IMR-90 (cell line): ENCODE data around the gene ADAMTSL1. TPM values are rescaled to one million over a fixed set of nuclear protein-coding genes. Genes with fewer than 3 reads are reported as not detected.
A peak's percentile ranks its signal among the peaks of the same experiment; 100 is the strongest.

Experiments
- ATAC-seq: fragments of 200-7000 bp; cut with Tn5 transposase; 2 replicates; pipeline ENCODE4 v1.9.1; 2020; ENCODE audit warnings: low read depth, mild to moderate bottlenecking, moderate library complexity
- BruUV-seq: library from RNA; stranded (reverse); fragments of 400-500 nt; replicated peaks from 2 replicates; lab custom pipeline; 2021; lab: Mats Ljungman, UMichigan
- CTCF ChIA-PET: fragments of 300-600 bp; formaldehyde crosslinking; extraction: SDS; loops from one replicate; lab custom pipeline; 2021; ENCODE audit warnings: antibody characterized with exemption; lab: Yijun Ruan, JAX
- POLR2A ChIA-PET: fragments of 300-600 bp; sonication (Branson Sonifier 250); formaldehyde crosslinking; loops from one replicate; lab custom pipeline; 2022; ENCODE audit warnings: antibody characterized with exemption; ENCODE audit not compliant: unreplicated experiment; lab: Charles Lee
- DNase-seq: peaks from one replicate; pipeline ENCODE4 v3.0.0; 2013
- H2AFZ ChIP-seq: replicated peaks from 2 replicates; pipeline ENCODE3; 2013; ENCODE audit warnings: low read length, mild to moderate bottlenecking; ENCODE audit not compliant: poor library complexity
- H2AK5ac ChIP-seq: 2 replicates; pipeline ENCODE4 v1.6.1; 2013; ENCODE audit warnings: low read depth, low read length, inconsistent platforms
- H2AK9ac ChIP-seq: replicated peaks from 2 replicates; pipeline ENCODE3; 2013; ENCODE audit warnings: mild to moderate bottlenecking, low read depth, low read length, moderate library complexity; ENCODE audit not compliant: poor library complexity
- H2BK120ac ChIP-seq: 2 replicates; pipeline ENCODE4 v1.6.1; 2013; ENCODE audit warnings: low read depth, low read length, inconsistent platforms
- H2BK15ac ChIP-seq: 3 replicates; pipeline ENCODE4 v1.6.1; 2013; ENCODE audit warnings: low read depth, low read length, inconsistent platforms
- H2BK20ac ChIP-seq: 2 replicates; pipeline ENCODE4 v1.6.1; 2013; ENCODE audit warnings: low read depth, mild to moderate bottlenecking, inconsistent platforms, low read length, moderate library complexity
- H2BK5ac ChIP-seq: 2 replicates; pipeline ENCODE4 v1.6.1; 2013; ENCODE audit warnings: mild to moderate bottlenecking, low read depth, low read length, inconsistent platforms; ENCODE audit not compliant: poor library complexity, severe bottlenecking
- H3K14ac ChIP-seq: replicated peaks from 2 replicates; pipeline ENCODE4 v1.6.1; 2013; ENCODE audit warnings: low read depth, low read length, inconsistent platforms
- H3K18ac ChIP-seq: 2 replicates; pipeline ENCODE4 v1.6.1; 2013; ENCODE audit warnings: low read depth, low read length, control low read depth
- H3K23ac ChIP-seq: 2 replicates; pipeline ENCODE4 v1.6.1; 2013; ENCODE audit warnings: low read depth, low read length, inconsistent platforms
- H3K27ac ChIP-seq: 2 replicates; pipeline ENCODE4 v1.5.1; 2013; ENCODE audit warnings: mild to moderate bottlenecking, control low read depth, low read length; ENCODE audit not compliant: insufficient read depth
- H3K27me3 ChIP-seq: 2 replicates; pipeline ENCODE4 v1.6.1; 2013; ENCODE audit warnings: low read length; ENCODE audit not compliant: control insufficient read depth, insufficient read depth
- H3K36me3 ChIP-seq: 2 replicates; pipeline ENCODE4 v1.6.1; 2013; ENCODE audit warnings: low read length, mixed read lengths; ENCODE audit not compliant: control insufficient read depth, insufficient read depth
- H3K4ac ChIP-seq: 2 replicates; pipeline ENCODE4 v1.6.1; 2013; ENCODE audit warnings: low read depth, low read length, inconsistent platforms
- H3K4me1 ChIP-seq: 2 replicates; pipeline ENCODE4 v1.6.1; 2013; ENCODE audit warnings: low read length, mixed read lengths; ENCODE audit not compliant: control insufficient read depth, insufficient read depth
- H3K4me2 ChIP-seq: 2 replicates; pipeline ENCODE4 v1.6.1; 2013; ENCODE audit warnings: low read depth, mild to moderate bottlenecking, control low read depth, low read length, moderate library complexity
- H3K4me3 ChIP-seq: 2 replicates; pipeline ENCODE4 v1.5.1; 2013; ENCODE audit warnings: low read depth, mild to moderate bottlenecking, control low read depth, low read length, moderate library complexity; ENCODE audit not compliant: insufficient read depth
- H3K56ac ChIP-seq: 2 replicates; pipeline ENCODE4 v1.6.1; 2013; ENCODE audit warnings: low read length, inconsistent platforms; ENCODE audit not compliant: insufficient read depth; ENCODE audit errors: extremely low read depth
- H3K79me1 ChIP-seq, 2 experiments: 2 replicates each; pipeline ENCODE4 v1.6.1; 2013; ENCODE audit warnings: low read length in 2 of 2, inconsistent platforms in 1 of 2, low read depth in 1 of 2
- H3K9ac ChIP-seq: 2 replicates; pipeline ENCODE4 v1.6.1; 2013; ENCODE audit warnings: low read depth, low read length, control low read depth
- H3K9me1 ChIP-seq: 2 replicates; pipeline ENCODE4 v1.6.1; 2013; ENCODE audit warnings: low read length, inconsistent platforms; ENCODE audit not compliant: insufficient read depth
- H3K9me3 ChIP-seq: 2 replicates; pipeline ENCODE4 v1.6.1; 2013; ENCODE audit warnings: low read length; ENCODE audit not compliant: control insufficient read depth, insufficient read depth
- H4K20me1 ChIP-seq: 2 replicates; pipeline ENCODE4 v1.6.1; 2013; ENCODE audit warnings: low read length, inconsistent platforms; ENCODE audit not compliant: insufficient read depth
- H4K5ac ChIP-seq: 2 replicates; pipeline ENCODE4 v1.6.1; 2013; ENCODE audit warnings: mild to moderate bottlenecking, low read depth, low read length, control low read depth
- H4K8ac ChIP-seq, 2 experiments: 2 replicates each; pipeline ENCODE4 v1.6.1; 2013; ENCODE audit warnings: low read depth in 2 of 2, low read length in 2 of 2, control low read depth in 1 of 2, inconsistent platforms in 1 of 2
- H4K91ac ChIP-seq: 2 replicates; pipeline ENCODE4 v1.6.1; 2013; ENCODE audit warnings: low read depth, low read length, inconsistent platforms; ENCODE audit not compliant: insufficient read depth
- MXI1 ChIP-seq: IDR thresholded peaks from 2 replicates; pipeline ENCODE4 v1.6.1; 2012; ENCODE audit warnings: low read depth, mild to moderate bottlenecking, low read length, moderate library complexity, borderline replicate concordance
- NFE2L2 ChIP-seq: fragments of 150-350 bp; IDR thresholded peaks from 2 replicates; pipeline ENCODE4 v1.6.1; 2016; ENCODE audit warnings: low read depth, mild to moderate bottlenecking, low read length
- RFX5 ChIP-seq: IDR thresholded peaks from 2 replicates; pipeline ENCODE4 v1.8.0; 2012; ENCODE audit warnings: low read depth, mild to moderate bottlenecking, low read length, moderate library complexity
- WGBS, 2 experiments: methylation state at CpG; one replicate each; pipeline versions ENCODE4 v1.1.5 to v1.1.7; 2013; ENCODE audit warnings: missing lambda C conversion rate in 2 of 2; ENCODE audit not compliant: insufficient read length in 1 of 2; ENCODE audit errors: extremely low coverage in 2 of 2; 5-methylcytosine and 5-hydroxymethylcytosine counted together
- dilution Hi-C: fragments of 300-500 bp; cut with HindIII; formaldehyde crosslinking; loops from one replicate; pipeline ENCODE4 v1.14.3; 2018; ENCODE audit warnings: low sequenced_read_pairs; ENCODE audit not compliant: unreplicated experiment
- in situ Hi-C: fragments of 300-500 bp; cut with MboI; formaldehyde crosslinking; loops from 3 replicates; pipeline ENCODE4 v1.14.3; 2019; ENCODE audit warnings: low sequenced_read_pairs, inconsistent platforms, mixed read lengths
- intact Hi-C: fragments of 100-400 bp; cut with micrococcal nuclease; formaldehyde crosslinking; loops from 2 replicates; pipeline ENCODE4 v1.10.0; 2022
- polyA plus RNA-seq, 3 experiments: library from polyadenylated mRNA; depleted of rRNA; stranded (reverse); fragments of >200 nt; gene quantifications; 2 replicates each; pipeline ENCODE4 v1.2.3, GENCODE V29; 2012; ENCODE audit warnings: low replicate concordance in 1 of 3
- total RNA-seq: library from RNA; depleted of rRNA; stranded (reverse); fragments of >200 nt; gene quantifications from 2 replicates; pipeline ENCODE4 v1.2.3, GENCODE V29; 2012

The ADAMTSL1 gene
- total and polyA plus RNA-seq, 2 of the 4 experiments (the other 2 are of a cell fraction), result 38.2 to 62.2 TPM

DNA sequence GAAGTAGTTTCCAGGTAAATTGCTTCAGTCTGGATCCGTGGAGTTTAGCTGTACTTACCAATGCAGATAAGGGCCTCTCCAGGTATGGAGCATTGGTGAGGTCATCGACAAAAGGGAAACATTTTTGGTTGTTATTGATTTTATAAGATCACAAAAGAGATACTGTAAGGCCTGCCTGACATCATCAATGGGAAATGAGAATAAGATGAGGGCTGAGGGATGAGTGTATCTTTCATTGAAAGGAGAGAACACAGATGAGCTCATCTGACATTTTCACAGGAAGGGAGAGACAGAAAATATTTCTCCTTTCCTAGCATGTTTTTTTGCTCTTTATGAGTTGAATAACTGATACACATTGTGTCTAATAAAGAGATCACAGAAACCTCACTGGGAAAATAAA is 325.5 kb downstream of the ADAMTSL1 start:
- CTCF ChIA-PET, result no interaction called here
- TF ChIP-seq NFE2L2, result no peak
- no peak for TF ChIP-seq MXI1
- no peak for TF ChIP-seq RFX5
- no peak overlapping the region for H3K4me3 ChIP-seq
- intact Hi-C loops (no loop called here), dilution Hi-C loops (no loop called here), in situ Hi-C loops (no loop called here)
- H3K4me1 ChIP-seq, result no peaks in the 10 kb centered on the region; the same call in 1 of the 2 replicates
- H3K27ac ChIP-seq, result no peak overlapping the region
- H3K9me1 ChIP-seq, result no peaks in the 10 kb centered on the region
- no peak overlapping the region for H2BK20ac ChIP-seq
- H2BK5ac ChIP-seq, result no peak overlapping the region
- POLR2A ChIA-PET, result no interaction called here
- no peaks in the 10 kb centered on the region for H4K20me1 ChIP-seq
- H4K8ac ChIP-seq, result no peak overlapping the region
- BruUV-seq, result no TSS peak
- H3K79me1 ChIP-seq, result no peaks in the 10 kb centered on the region
- no peaks in the 10 kb centered on the region for H3K36me3 ChIP-seq
- H3K4ac ChIP-seq, result no peak overlapping the region
- no peak overlapping the region for H2BK120ac ChIP-seq
- no peak overlapping the region for H2AK9ac ChIP-seq
- H2BK15ac ChIP-seq, result no peak overlapping the region
- no peak overlapping the region for H4K5ac ChIP-seq
- DNase-seq (peak; percentile 30), ATAC-seq (no peak)
- no peak overlapping the region for H3K9ac ChIP-seq
- no peak overlapping the region for H2AFZ ChIP-seq
- WGBS, 2 experiments, result no CpG with 5 or more reads among the region's 2 CpGs
- no peak overlapping the region for H2AK5ac ChIP-seq
- no peak overlapping the region for H3K18ac ChIP-seq
- no peak overlapping the region for H4K91ac ChIP-seq
- H3K9me3 ChIP-seq, result no peaks in the 10 kb centered on the region
- no peak overlapping the region for H3K14ac ChIP-seq
- H3K4me2 ChIP-seq, result no peak overlapping the region
- no peak overlapping the region for H3K23ac ChIP-seq
- no peaks in the 10 kb centered on the region for H3K27me3 ChIP-seq
- no peak overlapping the region for H3K56ac ChIP-seq
